Right atrium auricular region (tissue), 2 donors: ENCODE results near the gene HMCN1. TPM values are rescaled to one million over a fixed set of nuclear protein-coding genes. Genes with fewer than 3 reads are reported as not detected.

Experiments used
- DNase-seq: peaks from one replicate; pipeline ENCODE4 v3.0.0-alpha.2; 2019; ENCODE audit warnings: low spot score
- H3K27ac ChIP-seq, 2 donors: fragments of 200-600 bp; sonication (generic); 1 replicate in 1 of 2; 2 replicates in 1 of 2; pipeline ENCODE4 v1.5.1; 2016 to 2019
- H3K27me3 ChIP-seq, 2 donors: fragments of 200-600 bp; sonication (generic); one replicate each; pipeline versions ENCODE4 v1.5.1 to v1.6.0; 2017 to 2019
- H3K36me3 ChIP-seq: fragments of 200-600 bp; sonication (generic); one replicate; pipeline ENCODE4 v1.5.1; 2016
- H3K4me1 ChIP-seq, 2 donors: fragments of 200-600 bp; sonication (generic); one replicate each; pipeline versions ENCODE4 v1.5.1 to v1.6.0; 2017 to 2019
- H3K4me3 ChIP-seq, 2 donors: fragments of 200-600 bp; sonication (generic); 1 replicate in 1 of 2; 2 replicates in 1 of 2; pipeline ENCODE4 v1.5.1; 2017 to 2019; ENCODE audit warnings: mild to moderate bottlenecking in 1 of 2, moderate library complexity in 1 of 2
- H3K9me3 ChIP-seq, 2 donors: fragments of 200-600 bp; sonication (generic); one replicate each; pipeline ENCODE4 v1.5.1; 2019
- total RNA-seq, 2 donors: library from RNA; depleted of rRNA; stranded (reverse); fragments of >200 nt; gene quantifications; one replicate each; pipeline ENCODE4 v1.1.0, GENCODE V29; 2016
- TF ChIP-seq, protein P1 (sequence below), 2 donors: fragments of 200-600 bp; sonication (generic); IDR thresholded peaks; one replicate each; pipeline ENCODE4 v1.5.1; 2019; ENCODE audit warnings: antibody characterized with exemption in 2 of 2

Gene HMCN1
- total RNA-seq, 2 donors from 2014 or later = 14.8 to 20.2 TPM

DNA sequence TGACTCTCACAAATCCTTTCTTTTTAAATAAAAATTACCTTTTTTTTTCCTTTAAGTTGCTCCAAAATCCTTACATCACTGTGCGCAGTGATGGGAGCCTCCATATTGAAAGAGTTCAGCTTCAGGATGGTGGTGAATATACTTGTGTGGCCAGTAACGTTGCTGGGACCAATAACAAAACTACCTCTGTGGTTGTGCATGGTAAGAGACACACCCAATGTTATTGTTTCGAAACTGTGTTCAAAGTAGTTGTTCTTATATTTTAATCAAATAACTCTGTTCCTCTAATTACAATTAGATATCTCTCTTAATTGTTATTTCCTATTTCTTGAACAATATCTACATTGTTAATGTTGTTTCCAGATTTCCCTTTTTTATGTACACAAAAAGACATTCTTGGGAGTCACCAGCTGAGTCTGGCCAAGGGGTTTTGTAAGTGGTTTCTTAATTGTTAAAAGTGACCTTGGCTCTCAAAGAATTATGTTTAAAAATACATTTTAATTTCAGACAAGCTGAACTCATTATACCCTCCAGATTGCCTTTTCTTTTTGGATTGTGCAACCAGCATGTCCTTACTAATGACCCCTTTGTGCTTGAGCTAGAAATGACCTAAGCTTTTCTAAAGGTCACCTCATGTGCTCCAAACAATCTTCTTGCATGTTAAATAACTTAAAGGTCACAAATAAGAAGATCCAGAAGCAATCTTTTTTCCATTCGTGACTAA, 250.1 kb downstream of the HMCN1 start:
- Histone ChIP-seq H3K4me3 (no peak overlapping the region), H3K9me3 (no peaks in the 10 kb centered on the region), H3K4me1 (peaks cover 0 to 6% of the 10 kb centered on the region in 2 donors), H3K36me3 (no peaks in the 10 kb centered on the region), H3K27ac (no peak overlapping the region), H3K27me3 (no peaks in the 10 kb centered on the region)
- TF ChIP-seq, protein P1, sequence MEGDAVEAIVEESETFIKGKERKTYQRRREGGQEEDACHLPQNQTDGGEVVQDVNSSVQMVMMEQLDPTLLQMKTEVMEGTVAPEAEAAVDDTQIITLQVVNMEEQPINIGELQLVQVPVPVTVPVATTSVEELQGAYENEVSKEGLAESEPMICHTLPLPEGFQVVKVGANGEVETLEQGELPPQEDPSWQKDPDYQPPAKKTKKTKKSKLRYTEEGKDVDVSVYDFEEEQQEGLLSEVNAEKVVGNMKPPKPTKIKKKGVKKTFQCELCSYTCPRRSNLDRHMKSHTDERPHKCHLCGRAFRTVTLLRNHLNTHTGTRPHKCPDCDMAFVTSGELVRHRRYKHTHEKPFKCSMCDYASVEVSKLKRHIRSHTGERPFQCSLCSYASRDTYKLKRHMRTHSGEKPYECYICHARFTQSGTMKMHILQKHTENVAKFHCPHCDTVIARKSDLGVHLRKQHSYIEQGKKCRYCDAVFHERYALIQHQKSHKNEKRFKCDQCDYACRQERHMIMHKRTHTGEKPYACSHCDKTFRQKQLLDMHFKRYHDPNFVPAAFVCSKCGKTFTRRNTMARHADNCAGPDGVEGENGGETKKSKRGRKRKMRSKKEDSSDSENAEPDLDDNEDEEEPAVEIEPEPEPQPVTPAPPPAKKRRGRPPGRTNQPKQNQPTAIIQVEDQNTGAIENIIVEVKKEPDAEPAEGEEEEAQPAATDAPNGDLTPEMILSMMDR (IDR thresholded peaks at IDR 0.05) = no peak
- DNase-seq = no peak

DNA sequence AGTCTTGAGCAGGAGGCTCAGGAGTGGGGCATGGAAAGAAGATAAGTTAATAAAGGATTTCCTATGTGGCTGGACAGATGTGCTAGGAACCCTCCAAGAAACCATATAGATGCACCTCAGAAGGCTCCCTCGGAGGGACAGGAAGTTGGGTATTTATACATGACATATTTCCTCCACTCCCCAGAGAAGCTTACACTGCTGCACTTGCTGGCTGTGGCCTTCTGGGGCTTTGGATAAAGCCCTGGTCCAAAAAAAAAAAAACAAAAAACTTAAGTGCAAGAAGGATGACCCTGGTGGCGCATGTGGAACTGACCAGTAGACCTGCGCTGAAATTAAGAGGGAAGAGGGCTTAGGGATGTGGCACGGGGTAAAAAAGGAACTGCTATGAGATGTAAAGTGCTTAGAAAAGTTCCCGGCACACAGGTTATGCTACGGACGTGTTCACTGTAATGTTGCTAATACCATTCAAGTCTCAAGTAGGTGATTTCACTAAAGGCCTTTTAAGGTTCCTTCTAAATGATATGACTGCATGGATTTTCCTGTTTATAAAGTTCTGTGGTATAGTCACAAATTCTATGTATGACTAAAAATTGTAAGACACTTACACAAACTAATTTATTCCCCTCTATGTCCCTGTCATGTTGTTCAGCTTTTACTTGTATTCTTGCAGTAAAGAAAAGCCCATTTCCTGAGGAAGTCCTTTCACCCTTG, 253.6 kb downstream of the HMCN1 start:
- H3K36me3 ChIP-seq = no peaks in the 10 kb centered on the region
- H3K4me1 ChIP-seq = peaks cover 0 to 6% of the 10 kb centered on the region in 2 donors

DNA sequence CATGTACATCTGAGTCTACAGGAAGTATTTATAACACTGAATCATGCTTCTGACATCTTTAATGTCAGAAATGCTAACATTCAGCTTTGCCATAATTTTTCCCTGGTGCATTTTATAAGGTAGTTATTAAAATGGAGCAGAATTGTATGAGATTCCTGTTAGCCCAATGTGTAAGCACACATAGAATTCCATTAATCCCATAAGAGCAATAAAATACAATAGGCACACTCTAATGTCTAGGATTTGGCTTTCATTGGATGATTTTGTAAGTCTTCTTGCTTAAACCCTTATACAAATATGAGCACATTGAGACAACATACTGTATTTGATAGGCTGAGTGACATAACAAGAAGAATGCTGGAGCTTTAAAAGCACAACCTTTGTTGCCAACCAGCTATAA, 256.4 kb downstream of the HMCN1 start:
- Histone ChIP-seq H3K27me3 (no peaks in the 10 kb centered on the region), H3K36me3 (no peaks in the 10 kb centered on the region), H3K27ac (no peak overlapping the region), H3K9me3 (no peaks in the 10 kb centered on the region), H3K4me1 (no peaks in the 10 kb centered on the region), H3K4me3 (no peak overlapping the region)
- DNase-seq = no peak
- TF ChIP-seq, protein P1 (IDR thresholded peaks at IDR 0.05) = no peak

More for the DNA sequence above, 253.6 kb downstream of the HMCN1 start:
- DNase-seq = no peak
- Histone ChIP-seq H3K4me3 (no peak overlapping the region), H3K9me3 (no peaks in the 10 kb centered on the region), H3K27ac (no peak overlapping the region), H3K27me3 (no peaks in the 10 kb centered on the region)
- TF ChIP-seq, protein P1 (IDR thresholded peaks at IDR 0.05) = no peak

DNA sequence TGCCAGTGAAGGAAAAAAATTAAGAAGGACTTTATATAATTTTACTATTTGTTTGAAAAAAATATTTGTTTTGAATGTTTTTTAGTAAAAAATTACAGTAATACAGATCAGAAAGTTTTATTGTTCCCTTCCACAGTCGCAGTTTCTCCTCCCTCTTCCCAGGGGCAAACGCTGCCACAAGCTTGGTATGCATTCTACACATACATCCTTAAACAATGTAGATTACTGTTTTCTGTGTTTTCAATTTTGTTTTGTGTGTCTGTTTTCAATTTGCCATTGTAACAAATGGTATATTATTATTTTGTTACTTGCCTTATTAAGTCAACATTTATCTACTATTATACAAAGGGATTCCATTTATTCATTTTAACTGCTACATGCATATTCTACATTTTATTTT, 257.1 kb downstream of the HMCN1 start:
- Histone ChIP-seq H3K9me3 (no peaks in the 10 kb centered on the region), H3K4me1 (no peaks in the 10 kb centered on the region), H3K27ac (no peak overlapping the region), H3K4me3 (no peak overlapping the region), H3K36me3 (no peaks in the 10 kb centered on the region), H3K27me3 (no peaks in the 10 kb centered on the region)
- TF ChIP-seq, protein P1 (IDR thresholded peaks at IDR 0.05) = no peak
- DNase-seq = no peak

DNA sequence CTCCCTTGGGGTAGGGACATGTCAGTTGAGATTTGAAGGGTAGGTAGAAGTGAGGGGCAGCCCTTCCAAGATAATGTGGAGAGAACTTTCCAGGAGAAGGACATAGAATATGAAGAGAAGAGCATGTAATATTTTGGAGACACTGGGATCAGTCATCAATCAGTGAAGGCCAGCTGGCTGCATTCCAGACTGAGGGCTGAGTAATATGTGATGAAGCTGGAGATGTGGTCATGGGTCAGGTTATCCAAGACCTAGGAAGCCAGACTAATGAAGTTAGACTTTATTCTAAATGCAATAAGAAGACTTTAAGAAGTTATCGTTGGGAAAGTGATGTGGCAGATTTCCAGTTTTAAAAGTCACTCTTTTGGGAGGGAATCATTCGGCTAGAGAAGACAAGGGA, 262.0 kb downstream of the HMCN1 start:
- H3K4me1 ChIP-seq = no peaks in the 10 kb centered on the region
- no peaks in the 10 kb centered on the region for H3K9me3 ChIP-seq
- H3K4me3 ChIP-seq = no peak overlapping the region
- peak; percentile 76 for DNase-seq
- H3K27me3 ChIP-seq = no peaks in the 10 kb centered on the region
- H3K36me3 ChIP-seq = no peaks in the 10 kb centered on the region
- TF ChIP-seq, protein P1 (IDR thresholded peaks at IDR 0.05) = no peak
- H3K27ac ChIP-seq = no peak overlapping the region
